MV-4-11 (cell line): Measurements from ENCODE around the gene PIK3R6.
A peak's percentile ranks its signal among the peaks of the same experiment; 100 is the strongest.
"Not testable (repeated sequence)": the region's sequence is repeated elsewhere in the genome, so short reads cannot be mapped to it uniquely, and the experiment has no call there.

ENCODE experiments used
- DNase-seq: peaks from one replicate; lab custom pipeline; 2025; lab: John Stamatoyannopoulos, UW

PIK3R6 gene

GRCh38 chr17:8828517-8828875, 39.0 kb downstream of the PIK3R6 start:
- DNase-seq: no peak

DNA sequence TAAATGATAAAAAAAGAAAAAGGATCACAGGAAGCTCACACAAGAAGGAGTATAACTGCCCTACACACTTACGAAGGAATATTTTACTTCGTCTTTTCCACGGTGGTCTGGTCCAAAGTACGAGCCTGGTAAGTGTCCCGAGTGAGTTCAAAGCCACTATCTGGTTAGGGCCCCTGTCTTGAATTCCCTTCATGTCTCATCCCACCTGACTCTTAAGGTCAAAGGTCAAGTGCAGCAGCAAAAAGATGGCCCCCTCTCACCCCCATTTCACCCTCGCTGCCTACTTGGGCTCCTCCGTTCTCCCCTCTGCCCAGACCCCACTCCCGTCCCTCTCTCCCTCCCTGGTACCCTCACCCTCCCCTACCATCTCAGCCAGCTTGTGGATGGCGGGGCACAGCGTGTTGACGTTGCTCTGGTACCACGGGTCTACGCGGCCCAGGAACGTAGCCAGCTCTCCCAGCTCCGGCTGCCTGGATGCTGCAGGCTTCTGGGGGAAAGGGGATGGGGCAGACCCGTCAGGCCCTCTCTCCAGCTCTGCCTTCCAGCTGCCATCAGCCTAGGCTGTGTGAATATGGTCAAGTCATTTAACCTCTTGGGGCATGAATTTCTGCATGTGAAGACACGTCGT, 40.6 kb downstream of the PIK3R6 start:
- no peak for DNase-seq

- DNase-seq: peak; percentile 5
These were observed 41.7 kb downstream of the PIK3R6 start for GRCh38 chr17:8825802-8826201.

DNA sequence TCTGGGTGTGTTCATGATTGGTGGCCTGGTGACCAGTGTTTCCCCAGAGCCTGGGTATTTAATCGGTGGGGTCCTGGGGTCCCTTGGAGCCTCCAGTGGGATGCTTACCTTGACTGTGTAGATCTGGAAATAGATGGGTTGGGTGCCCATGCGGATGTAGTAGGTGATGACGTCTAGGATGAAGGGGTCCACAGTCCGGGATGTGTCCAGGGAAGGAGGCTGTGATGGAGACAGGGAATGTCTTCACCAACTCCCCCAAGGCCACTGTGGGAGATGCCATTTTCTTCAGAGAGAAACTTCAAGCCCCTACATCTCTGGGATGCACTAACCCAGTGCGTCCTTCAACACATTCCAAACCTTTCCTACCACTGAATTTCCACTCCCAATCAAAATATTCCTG, 44.2 kb downstream of the PIK3R6 start:
- DNase-seq: no peak

- DNase-seq: no peak
These were observed 45.0 kb downstream of the PIK3R6 start for GRCh38 chr17:8822401-8823035.

DNA sequence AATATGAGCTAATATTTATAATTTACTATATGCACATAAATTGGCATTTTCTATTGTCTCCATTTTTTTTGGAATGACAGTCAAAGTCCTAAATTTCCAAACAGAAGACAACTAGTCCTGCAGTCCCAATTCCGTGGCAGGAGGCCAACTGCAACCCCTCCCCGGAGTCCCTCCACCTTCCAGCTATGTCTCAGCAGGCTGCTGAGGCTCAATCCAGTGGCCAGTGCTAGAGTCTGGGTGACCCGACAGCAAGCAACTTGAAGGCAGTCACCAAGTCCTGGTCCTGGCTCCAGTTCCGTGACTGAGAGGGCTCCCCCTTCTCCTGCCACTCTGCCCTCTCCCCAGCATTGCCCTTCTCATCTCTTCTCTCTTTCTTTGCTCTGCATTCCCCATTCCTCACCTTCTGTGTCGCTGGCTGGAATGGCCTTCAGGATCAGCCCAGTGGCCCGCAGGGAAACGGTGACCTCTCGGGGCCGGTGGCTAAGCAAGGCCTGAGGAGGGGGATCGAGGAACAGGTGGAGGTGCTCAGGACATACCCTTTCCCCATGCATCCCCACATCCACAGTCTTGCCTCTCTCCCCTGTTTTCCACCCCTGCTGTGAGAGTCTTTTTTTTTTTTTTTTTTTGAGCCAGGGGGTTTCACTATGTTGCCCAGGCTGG, 45.9 kb downstream of the PIK3R6 start:
- DNase-seq: no peak

DNA sequence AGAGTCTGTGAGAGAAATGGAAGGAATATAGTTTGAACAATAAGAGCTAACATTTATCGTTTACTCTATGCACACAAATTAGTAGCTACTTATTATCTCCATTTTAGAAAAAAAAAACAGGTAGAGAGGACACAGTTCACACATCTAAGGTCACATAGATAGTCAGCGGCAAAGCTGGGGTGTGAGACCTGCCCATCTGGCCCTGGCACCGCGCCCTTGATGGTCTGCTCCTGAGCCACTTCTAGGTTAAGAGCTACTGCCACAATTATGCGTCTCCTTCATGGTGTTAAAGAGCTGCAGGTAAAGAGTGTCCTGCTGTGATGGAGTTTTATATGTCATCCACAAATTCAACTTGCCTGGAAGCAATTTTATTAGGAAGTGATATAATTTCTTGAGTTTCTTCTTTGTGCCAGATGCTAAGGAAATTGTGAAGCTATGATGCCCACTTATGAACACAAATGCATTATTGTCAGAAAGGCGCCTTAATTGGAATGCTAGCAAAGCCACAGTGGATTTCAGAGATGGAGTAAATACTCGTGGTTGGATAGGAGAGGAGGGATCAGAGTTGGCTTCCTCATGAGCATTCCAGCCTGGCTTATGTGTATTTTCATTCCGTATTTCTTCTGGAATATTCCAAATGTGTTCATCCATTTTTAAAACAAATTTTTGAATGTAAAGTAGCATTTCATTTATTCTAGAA, 47.0 kb downstream of the PIK3R6 start:
- DNase-seq: no peak

DNA sequence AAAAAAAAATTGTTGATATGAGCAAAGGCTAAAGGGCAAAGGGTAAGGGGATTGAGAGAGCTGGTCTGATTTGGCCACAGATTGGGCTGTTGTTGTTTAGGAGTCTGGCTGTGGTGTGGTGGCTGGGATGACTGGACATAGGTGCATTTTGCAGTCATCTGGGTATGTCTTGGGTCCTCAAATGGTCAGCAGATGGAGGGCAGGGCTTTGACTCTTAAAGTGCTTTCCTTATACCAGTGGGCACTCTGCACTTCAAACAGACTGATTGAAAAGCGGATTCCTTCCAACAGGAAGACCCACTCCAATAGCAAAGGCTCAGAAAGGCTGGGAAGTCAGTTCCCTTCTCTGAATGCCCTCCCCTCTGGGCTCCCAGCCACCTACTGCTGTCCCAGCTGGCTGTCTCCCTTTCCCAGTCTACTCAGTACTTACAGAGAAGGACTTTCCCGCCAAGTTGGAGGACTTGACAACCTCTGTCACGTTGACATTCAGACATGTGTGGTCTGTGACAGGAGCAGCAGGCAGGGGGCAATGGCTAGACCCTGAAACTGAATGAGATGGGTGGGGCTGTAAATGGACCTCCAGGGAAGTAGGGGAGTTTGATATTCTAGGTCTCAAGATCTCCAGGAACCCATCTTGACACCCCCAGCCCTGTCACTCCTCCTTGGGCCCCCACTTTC, 48.7 kb downstream of the PIK3R6 start:
- no peak for DNase-seq

- no peak for DNase-seq
These were observed 49.4 kb downstream of the PIK3R6 start for GRCh38 chr17:8818047-8818446.

GRCh38 chr17:8806926-8807550, 60.4 kb downstream of the PIK3R6 start:
- DNase-seq: peak; percentile 100

- no peak for DNase-seq
These were observed 61.1 kb downstream of the PIK3R6 start for GRCh38 chr17:8806253-8806925.

- not testable (repeated sequence) for DNase-seq
These were observed 62.1 kb downstream of the PIK3R6 start for GRCh38 chr17:8805396-8805795.

GRCh38 chr17:8803531-8804420, 63.7 kb downstream of the PIK3R6 start:
- no peak for DNase-seq

DNA sequence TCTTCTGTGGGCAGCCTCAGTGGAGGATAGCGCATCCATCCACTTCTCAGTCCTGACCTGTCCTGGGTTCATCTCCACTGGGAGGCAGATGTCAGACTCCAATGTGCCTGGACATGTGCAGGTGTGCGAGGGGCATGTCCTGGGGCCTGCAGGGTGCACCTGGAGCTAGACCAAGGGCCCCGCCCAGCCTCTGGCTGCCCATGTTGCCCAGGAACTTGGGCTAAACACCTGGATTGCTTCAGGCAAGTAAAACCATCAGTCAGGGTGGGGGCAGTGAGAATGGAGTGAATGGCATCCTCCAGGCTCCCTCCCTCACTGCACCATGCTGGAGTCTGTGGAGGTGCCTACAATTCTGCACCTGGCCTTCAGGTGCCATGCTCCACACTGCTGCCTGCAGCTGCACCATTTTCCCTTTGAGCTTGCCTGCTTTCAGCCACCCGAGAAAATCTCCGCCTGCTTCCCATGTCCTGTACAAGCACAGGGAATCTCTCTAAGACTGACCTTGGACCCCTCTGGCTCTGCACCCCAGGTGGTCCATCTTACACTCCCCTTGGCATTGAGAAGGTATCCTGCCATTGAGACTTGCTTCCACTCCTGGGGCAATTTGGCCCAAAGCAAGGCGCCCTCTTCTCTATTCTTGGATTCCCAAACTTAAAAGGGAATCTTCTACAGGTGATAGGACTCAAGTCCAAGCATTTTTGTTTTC, 66.2 kb downstream of the PIK3R6 start:
- DNase-seq: no peak

- no peak for DNase-seq
These were observed 66.8 kb downstream of the PIK3R6 start for GRCh38 chr17:8800656-8801055.

DNA sequence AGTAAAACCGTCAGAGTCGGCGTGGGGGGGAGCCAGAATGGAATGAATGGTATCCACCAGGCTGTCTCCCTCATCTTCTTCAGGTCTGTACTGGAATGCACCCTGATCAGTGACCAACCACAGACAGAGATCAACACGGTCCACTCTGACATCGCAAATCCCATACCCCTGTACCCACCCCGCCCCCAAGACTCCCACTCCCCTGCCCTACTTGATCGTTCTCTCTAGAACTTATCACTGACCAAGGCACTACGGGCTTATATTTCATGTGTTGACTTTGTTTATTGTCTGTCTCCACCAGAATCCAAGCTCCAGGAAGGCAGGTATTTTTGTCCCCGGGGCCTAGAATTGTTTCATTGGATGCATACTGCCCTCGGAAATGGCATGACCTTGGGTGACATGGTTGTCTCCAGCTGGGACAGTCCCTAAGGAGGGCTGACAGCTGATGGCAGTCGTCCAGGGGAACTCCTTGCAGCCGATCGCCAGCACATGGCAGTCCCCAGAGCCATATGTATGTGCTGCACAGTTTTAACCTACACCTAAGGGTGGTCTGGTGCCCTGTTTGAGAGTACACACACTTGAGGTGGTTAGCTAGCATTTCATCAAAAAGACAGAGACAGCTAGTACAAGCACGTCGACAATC, 67.8 kb downstream of the PIK3R6 start:
- DNase-seq: no peak

DNA sequence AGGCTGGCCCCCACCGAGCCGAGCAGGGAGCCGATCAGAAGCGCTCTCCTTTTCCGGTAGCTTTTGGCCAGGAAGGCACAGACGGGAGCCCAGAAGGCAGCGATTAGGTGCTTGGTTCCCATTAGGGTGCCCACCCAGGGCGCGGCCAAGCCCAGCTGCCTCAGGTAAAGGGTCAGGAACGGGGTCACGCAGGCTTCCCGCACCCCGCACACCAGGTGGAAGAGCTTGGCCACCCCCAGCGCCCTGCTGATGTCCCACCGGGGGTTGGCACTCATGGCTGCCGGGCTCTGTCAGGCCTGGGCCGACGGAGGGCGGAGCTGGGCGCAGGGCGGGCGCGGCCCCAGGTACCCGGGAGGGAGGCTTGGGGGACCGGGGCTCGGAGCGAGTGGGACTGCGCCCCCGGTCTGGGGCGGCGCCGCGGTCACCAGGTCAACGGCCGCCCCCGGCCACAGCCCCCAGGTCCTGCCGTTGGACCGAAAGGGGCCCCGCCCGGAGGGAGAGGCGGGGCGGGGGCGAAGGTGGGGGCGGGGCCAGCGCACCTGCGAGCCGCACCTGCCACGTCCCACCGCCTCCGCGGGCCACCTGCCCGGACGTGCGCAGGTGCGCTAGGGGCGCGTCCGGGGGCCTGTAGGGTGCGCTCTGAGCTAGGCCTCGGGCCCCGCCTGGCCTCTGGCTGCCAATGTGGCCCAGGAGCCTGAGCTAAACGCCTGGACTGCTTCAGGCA, 68.5 kb downstream of the PIK3R6 start, which contains the start of gene MFSD6L:
Gene MFSD6L, minus strand, starts transcription at position 520 of the 724 bp plus-strand sequence. Its CDS starts 245 bp downstream, at position 275.
- DNase-seq: no peak

GRCh38 chr17:8798176-8798845, 69.2 kb downstream of the PIK3R6 start:
- no peak for DNase-seq
